ENCODE measurements around the gene S100A12.

S100A12 gene

DNA sequence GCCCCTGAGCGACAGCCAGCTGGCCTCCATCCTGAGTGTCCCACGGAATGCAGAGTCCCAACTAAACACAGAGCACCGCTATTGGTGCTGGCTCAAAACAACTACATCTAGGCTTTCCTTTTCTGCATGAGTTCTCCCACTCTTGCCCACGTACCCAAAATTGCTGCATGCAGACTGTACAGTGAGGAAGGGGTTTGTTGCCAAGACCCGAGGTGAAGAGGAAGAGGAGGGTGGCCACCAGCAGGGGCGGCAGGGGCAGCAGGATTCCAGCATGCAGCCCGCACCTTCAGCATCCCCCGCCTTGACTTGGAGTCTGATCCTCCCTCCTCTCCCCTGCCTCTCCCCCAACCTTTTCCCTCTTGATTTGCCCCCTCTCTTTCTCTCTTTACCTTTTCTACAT is 9.7 kb downstream of the S100A12 start:
- Histone ChIP-seq H3K36me3 (ENCODE audit: insufficient read depth, low read length) (no peaks in the 10 kb centered on the region), H3K4me1 (ENCODE audit: insufficient read depth, low read length) (no peaks in the 10 kb centered on the region), H3K9me3 (ENCODE audit: control insufficient read depth, insufficient read depth, low read length) (no peaks in the 10 kb centered on the region), H3K9ac (ENCODE audit: low read depth, low read length) (no peak overlapping the region)

DNA sequence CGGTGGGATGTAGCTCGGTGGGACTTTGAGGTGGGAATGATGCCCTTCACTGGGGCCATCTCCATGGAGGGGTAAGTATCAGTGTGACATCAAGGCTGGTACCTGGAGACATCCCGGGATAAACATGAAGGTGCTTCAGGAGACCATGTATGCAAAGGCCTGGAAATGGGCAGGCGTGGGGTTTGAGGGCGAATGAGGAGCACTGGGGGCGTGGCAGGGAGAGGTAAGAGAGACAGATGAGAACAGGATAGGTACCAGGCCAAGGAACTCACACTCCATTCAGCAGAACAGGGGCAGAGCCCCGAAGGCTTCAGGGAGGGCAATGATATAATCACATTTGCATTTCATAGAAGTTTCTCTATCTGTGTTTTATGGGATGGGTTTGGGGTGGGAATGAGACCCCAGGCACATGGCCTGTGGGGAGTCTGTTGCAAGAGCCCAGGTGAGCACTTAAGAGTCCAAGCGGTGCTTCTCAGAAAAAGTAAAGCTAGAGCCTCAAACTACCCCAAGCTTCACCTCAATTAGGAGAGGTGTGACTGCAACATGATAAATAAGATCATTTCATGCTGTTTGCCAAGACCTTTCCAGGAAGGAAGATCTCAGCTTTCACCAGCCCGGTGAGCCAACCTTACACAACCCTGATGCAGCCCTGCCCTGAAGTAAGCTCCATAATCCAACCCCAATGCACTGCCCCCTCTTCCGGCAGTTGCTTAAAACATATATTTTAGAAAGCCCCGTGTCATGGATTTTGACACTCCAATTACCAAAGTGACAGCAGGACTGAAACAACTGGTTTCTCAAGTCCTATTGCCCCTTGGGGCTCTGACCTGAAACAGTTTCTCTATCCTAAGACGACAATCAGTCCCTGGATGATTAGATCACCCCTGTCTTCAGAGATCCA is 10.4 kb downstream of the S100A12 start:
- Histone ChIP-seq H3K9me3 (ENCODE audit: control insufficient read depth, insufficient read depth, low read length) (no peaks in the 10 kb centered on the region), H3K9ac (ENCODE audit: low read depth, low read length) (no peak overlapping the region), H3K36me3 (ENCODE audit: insufficient read depth, low read length) (no peaks in the 10 kb centered on the region), H3K4me1 (ENCODE audit: insufficient read depth, low read length) (no peaks in the 10 kb centered on the region)

DNA sequence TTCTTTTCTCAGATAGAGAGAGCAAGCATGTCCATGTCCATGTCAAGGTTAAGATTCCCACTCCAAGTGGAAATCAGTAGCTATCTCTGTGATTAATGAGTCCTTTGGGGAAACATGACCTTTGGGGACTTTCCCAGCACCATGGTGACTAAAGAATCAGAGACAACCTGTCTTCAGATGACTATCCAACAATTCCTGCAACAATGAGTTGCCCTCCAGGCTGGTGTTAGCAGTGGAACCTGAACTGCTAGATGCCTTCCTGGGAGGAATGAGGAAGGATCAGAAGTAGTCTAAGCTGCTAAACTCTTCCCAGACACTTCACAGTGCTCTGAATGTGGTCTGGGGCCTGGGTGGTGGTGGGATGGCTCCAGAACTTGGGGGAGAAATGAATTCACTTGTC is 11.3 kb downstream of the S100A12 start:
- Histone ChIP-seq H3K9ac (ENCODE audit: low read depth, low read length) (no peak overlapping the region), H3K4me1 (ENCODE audit: insufficient read depth, low read length) (no peaks in the 10 kb centered on the region), H3K9me3 (ENCODE audit: control insufficient read depth, insufficient read depth, low read length) (no peaks in the 10 kb centered on the region), H3K36me3 (ENCODE audit: insufficient read depth, low read length) (no peaks in the 10 kb centered on the region)

DNA sequence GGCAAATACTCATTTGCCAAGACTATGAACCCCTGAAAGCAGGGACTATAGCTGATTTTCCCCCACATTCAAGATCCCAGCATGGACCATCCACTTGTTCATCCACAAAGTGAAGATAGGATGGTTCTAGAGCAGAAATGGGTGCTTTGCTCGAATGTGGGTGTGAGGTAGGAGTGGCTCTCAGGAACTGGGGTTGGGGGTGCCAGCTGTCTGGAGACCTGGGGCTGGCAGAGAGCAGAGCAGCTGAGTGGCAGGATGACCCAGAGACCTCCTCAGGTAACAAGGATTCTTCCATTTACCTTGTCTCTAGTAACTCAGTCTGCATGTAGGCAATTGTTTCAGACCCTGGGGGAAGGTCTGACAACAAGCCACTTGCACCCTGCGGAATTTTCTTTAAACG is 11.8 kb downstream of the S100A12 start:
- H3K9me3 ChIP-seq (ENCODE audit: control insufficient read depth, insufficient read depth, low read length): no peaks in the 10 kb centered on the region
- H3K4me1 ChIP-seq (ENCODE audit: insufficient read depth, low read length): no peaks in the 10 kb centered on the region
- no peak overlapping the region for H3K9ac ChIP-seq (ENCODE audit: low read depth, low read length)
- H3K36me3 ChIP-seq (ENCODE audit: insufficient read depth, low read length): no peaks in the 10 kb centered on the region

DNA sequence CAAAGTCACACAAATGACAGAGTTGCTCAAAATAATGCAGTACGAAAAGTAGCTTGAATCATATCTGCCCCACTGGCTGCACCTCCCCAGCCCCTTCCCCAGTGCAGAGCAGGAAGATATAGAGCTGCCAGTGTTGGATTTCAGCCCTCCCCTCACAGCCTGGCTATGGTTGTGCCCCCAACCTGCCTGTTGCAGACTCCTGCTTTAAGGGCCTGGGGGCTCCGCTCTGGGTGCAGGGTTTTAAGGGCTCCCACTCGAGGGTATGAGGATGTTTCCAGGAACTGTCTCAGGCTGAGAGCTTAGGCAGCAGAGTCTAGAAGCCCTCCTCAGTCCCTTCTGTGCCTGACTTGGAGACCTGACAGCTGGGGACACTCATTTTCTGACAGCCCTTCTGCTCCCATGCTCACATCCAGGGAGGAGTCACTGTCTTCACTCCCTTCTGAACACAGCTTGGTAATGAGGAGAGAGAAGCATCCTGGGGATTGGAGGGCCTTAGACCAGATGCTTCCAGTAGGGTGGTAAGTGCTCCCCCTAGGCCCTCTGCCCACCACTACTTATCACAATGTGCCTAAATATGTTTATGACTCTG is 13.1 kb downstream of the S100A12 start:
- Histone ChIP-seq H3K9ac (ENCODE audit: low read depth, low read length) (no peak overlapping the region), H3K36me3 (ENCODE audit: insufficient read depth, low read length) (no peaks in the 10 kb centered on the region), H3K9me3 (ENCODE audit: control insufficient read depth, insufficient read depth, low read length) (no peaks in the 10 kb centered on the region), H3K4me1 (ENCODE audit: insufficient read depth, low read length) (no peaks in the 10 kb centered on the region)

DNA sequence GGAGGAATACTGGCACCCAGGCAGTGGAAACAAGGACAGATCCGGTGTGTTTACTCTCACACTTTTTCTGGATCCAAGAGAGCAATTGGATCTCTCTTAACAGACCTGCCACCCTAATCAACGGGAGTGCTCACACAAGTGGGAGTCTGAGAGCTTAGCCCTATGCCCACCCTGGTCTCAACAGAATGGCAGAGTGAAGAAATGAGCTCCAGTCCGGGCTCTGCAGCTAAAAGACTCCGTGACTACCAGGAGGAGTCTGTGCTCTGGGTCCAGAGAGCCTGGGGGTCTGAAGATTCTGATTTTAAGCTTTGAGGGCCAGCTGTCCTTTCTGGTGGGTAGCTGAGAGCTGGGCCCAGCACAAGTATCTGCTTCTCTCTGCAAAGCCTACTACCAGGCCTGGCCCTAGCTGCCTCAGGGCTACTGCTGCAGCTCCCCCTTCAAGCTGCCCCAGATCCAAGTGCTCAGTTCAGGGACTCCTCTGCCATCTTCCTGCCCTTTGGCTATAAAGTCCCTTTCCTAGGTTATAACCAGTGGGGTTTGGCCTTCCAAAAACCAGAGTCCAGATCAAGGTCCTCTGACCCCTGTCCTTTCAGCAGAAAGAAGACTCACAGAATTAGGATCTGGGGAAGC is 13.8 kb downstream of the S100A12 start:
- Histone ChIP-seq H3K9me3 (ENCODE audit: control insufficient read depth, insufficient read depth, low read length) (no peaks in the 10 kb centered on the region), H3K9ac (ENCODE audit: low read depth, low read length) (no peak overlapping the region), H3K4me1 (ENCODE audit: insufficient read depth, low read length) (no peaks in the 10 kb centered on the region), H3K36me3 (ENCODE audit: insufficient read depth, low read length) (no peaks in the 10 kb centered on the region)

DNA sequence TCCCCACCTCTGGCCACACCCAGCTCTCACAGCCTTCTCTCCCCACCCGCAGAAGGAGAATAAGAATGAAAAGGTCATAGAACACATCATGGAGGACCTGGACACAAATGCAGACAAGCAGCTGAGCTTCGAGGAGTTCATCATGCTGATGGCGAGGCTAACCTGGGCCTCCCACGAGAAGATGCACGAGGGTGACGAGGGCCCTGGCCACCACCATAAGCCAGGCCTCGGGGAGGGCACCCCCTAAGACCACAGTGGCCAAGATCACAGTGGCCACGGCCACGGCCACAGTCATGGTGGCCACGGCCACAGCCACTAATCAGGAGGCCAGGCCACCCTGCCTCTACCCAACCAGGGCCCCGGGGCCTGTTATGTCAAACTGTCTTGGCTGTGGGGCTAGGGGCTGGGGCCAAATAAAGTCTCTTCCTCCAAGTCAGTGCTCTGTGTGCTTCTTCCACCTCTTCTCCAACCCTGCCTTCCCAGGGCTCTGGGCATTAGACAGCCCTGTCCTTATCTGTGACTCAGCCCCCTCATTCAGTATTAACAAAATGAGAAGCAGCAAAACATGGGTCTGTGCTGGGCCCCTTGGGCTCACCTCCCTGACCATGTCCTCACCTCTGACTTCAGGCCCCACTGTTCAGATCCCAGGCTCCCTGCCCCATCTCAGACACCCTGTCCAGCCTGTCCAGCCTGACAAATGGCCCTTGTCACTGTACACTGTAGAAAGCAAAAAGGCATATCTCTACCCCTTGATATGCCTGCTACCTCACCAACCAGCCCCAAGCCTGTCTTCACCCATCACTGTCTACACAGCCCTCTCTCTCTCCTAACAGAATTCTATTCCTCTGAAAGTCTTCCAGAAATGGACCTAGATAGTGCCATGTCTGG is 14.6 kb downstream of the S100A12 start:
- H3K4me1 ChIP-seq (ENCODE audit: insufficient read depth, low read length): no peaks in the 10 kb centered on the region
- no peak overlapping the region for H3K9ac ChIP-seq (ENCODE audit: low read depth, low read length)
- H3K9me3 ChIP-seq (ENCODE audit: control insufficient read depth, insufficient read depth, low read length): no peaks in the 10 kb centered on the region
- no peaks in the 10 kb centered on the region for H3K36me3 ChIP-seq (ENCODE audit: insufficient read depth, low read length)

DNA sequence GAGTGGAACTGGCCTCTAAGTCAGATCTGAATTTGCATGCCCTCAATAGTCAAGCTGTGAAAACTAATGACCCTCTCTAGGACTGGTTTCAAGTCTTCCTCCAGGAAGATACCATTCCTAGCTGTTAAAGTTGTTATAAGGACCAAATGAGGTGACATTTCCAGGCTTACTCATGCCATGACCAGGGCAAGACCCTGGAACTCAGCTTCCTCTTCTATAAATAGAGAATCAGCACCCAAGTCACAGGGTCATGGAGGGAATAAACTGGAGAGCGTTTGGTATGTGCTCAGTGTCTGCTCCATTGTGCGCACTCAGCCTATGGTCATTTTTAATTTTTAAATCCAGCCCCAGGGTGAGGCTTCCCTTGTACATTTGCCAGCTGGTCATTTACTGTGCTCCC is 15.2 kb downstream of the S100A12 start:
- no peaks in the 10 kb centered on the region for H3K9me3 ChIP-seq (ENCODE audit: control insufficient read depth, insufficient read depth, low read length)
- no peaks in the 10 kb centered on the region for H3K36me3 ChIP-seq (ENCODE audit: insufficient read depth, low read length)
- H3K9ac ChIP-seq (ENCODE audit: low read depth, low read length): no peak overlapping the region
- no peaks in the 10 kb centered on the region for H3K4me1 ChIP-seq (ENCODE audit: insufficient read depth, low read length)

DNA sequence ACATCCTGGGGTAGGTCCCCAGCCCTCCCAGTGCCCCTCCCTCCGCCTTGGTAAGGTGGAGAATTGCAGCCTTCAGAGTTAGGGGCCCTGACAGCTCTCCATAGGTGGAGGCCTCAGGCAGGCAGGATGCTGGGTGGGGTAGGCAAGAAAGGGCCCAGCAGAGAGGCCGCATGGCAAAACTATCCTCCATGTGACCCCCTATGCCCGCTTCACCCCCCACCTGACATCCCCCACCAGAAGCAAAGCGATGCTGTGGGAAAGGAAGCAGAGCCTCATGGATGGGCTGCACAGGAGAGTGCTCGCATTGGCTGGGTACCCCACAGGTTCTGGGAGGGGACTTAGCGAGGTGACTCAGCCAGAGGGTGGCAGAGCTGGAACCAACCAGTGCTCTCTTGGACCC is 16.2 kb downstream of the S100A12 start:
- Histone ChIP-seq H3K36me3 (ENCODE audit: insufficient read depth, low read length) (no peaks in the 10 kb centered on the region), H3K9ac (ENCODE audit: low read depth, low read length) (no peak overlapping the region), H3K9me3 (ENCODE audit: control insufficient read depth, insufficient read depth, low read length) (no peaks in the 10 kb centered on the region), H3K4me1 (ENCODE audit: insufficient read depth, low read length) (no peaks in the 10 kb centered on the region)

DNA sequence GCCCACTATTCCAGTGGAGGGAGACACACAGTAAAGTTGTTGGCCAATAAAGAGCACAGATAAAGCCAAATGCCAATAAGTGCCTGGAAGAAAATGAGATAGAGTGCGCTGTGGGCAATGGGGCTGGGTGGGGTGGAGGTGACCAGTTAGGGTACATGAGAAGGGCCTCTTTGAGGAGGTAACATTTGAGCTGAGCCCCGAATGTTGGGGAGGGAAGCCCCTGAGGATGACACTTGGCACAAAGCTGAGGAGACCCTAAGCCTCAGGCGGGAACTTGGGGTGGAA is 16.8 kb downstream of the S100A12 start:
- no peaks in the 10 kb centered on the region for H3K4me1 ChIP-seq (ENCODE audit: insufficient read depth, low read length)
- H3K9ac ChIP-seq (ENCODE audit: low read depth, low read length): no peak overlapping the region
- no peaks in the 10 kb centered on the region for H3K36me3 ChIP-seq (ENCODE audit: insufficient read depth, low read length)
- no peaks in the 10 kb centered on the region for H3K9me3 ChIP-seq (ENCODE audit: control insufficient read depth, insufficient read depth, low read length)

DNA sequence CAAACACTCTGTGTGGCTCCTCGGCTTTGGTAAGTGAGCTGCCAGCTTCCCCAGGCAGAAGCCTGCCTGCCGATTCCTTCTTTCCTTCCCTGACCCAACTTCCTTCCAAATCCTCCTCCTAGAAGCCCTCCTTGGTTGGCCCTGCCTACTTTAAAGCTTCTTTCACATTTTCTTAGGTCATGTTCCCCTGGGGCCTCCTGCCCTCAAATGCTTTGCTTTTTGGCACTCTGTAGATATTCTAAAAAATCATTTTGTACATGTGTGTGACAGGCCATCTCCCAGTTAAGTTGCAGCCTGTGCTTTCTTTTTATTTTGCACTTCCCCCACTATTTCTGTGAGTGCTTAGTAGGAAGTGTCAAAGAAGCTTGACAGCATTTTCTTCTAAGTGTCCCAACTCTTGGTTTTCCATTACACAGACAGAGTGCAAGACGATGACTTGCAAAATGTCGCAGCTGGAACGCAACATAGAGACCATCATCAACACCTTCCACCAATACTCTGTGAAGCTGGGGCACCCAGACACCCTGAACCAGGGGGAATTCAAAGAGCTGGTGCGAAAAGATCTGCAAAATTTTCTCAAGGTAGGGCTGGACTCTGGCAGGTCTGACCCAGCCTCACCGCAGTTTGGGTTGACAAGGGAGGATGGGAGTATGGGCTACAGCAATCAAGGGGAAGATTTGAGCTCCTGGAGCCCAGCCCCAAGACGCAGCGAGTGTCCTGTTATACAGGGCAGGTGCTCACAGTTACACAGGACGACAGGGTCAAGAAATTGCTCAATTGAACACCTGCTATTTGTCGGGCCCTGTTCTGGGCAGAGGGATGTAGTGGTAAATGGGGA is 17.3 kb downstream of the S100A12 start, which contains the start of gene S100A9:
S100A9 (plus strand) TSS at position 2 of the 838 bp plus-strand sequence; CDS start at position 432, 430 bp downstream.
- no peak within 1 kb of the TSS for H3K9ac ChIP-seq (ENCODE audit: low read depth, low read length)

DNA sequence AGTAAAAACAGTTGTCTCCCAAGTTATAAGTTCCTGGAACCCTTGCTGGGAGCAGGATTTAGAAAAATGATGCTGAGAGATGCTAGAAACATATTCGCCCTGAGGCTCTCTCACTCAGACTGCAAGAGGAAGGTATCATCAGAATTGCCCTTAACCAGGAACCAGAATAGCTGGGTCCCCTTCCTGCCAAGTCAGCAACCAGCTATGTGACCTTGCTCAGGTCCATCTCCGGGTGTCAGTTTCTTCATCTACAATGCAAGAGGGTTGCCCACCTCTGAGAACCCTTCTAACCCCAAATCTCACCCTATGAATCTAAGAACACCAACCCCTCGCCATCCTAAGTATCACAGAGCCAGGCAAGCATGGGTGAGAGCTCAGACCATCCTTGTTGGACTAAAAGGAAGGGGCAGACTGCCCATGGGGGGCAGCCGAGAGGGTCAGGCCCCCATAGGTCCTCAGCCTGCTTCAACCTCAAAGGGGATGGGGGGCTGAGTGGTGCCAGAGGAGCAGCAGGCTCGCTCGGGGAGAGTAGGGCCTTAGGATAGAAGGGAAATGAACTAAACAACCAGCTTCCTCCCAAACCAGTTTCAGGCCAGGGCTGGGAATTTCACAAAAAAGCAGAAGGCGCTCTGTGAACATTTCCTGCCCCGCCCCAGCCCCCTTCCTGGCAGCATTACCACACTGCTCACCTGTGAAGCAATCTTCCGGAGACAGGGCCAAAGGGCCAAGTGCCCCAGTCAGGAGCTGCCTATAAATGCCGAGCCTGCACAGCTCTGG is 18.2 kb downstream of the S100A12 start:
- Histone ChIP-seq H3K9me3 (ENCODE audit: control insufficient read depth, insufficient read depth, low read length) (no peaks in the 10 kb centered on the region), H3K36me3 (ENCODE audit: insufficient read depth, low read length) (no peaks in the 10 kb centered on the region), H3K9ac (ENCODE audit: low read depth, low read length) (no peak overlapping the region), H3K4me1 (ENCODE audit: insufficient read depth, low read length) (no peaks in the 10 kb centered on the region)

More for the DNA sequence above, 17.3 kb downstream of the S100A12 start, which contains the start of gene S100A9:
- no peaks in the 10 kb centered on the region for H3K36me3 ChIP-seq (ENCODE audit: insufficient read depth, low read length)
- no peaks in the 10 kb centered on the region for H3K4me1 ChIP-seq (ENCODE audit: insufficient read depth, low read length)
- H3K9me3 ChIP-seq (ENCODE audit: control insufficient read depth, insufficient read depth, low read length): no peaks in the 10 kb centered on the region
